ENCODE data around the gene PRSS3.

DNA sequence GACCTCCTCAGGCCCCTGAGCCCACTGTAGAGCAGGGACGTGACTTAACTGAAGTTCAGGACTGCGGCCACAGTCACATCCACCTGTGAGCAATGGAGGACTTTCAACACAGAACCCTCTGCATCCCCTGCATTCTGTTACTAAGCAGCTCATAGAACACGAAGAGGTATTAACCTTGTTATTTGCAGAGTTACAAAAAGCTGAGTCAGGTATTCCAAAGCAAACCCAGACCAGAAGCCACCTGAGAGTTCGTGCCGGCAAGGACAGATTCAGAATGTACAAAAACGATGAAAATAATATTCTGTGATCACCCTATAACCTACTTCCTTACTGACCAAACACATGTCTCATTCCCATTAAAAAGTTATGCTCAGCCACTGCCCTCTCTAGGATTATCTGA lies 33.0 kb upstream of the PRSS3 start:
- TF ChIP-seq CTCF (IDR thresholded peaks at IDR 0.05), result no peak
- TF ChIP-seq POLR2A (IDR thresholded peaks at IDR 0.05), result no peak
